GM12878 (cell line): ENCODE results near the gene TCERG1L.

ENCODE experiments used
- ATF3 ChIP-seq: IDR thresholded peaks from 2 replicates; pipeline ENCODE4 v1.6.1; 2011; ENCODE audit warnings: low read depth, mild to moderate bottlenecking, low read length, moderate library complexity, borderline replicate concordance; ENCODE audit errors: extremely low read depth
- CEBPB ChIP-seq, 2 experiments: fragments of 150-350 bp in 1 of 2; IDR thresholded peaks; 2 replicates each; pipeline ENCODE4 v1.6.1; 2012 to 2014; ENCODE audit warnings: low read depth in 2 of 2, low read length in 2 of 2, borderline replicate concordance in 1 of 2, inconsistent platforms in 1 of 2
- CTCF ChIP-seq, 3 experiments: IDR thresholded peaks in 2 of 3; conservative IDR thresholded peaks in 1 of 3; 2 replicates each; pipeline ENCODE4 v1.5.1; 2011; ENCODE audit warnings: low read depth in 3 of 3, low read length in 3 of 3, mild to moderate bottlenecking in 3 of 3, control low read depth in 2 of 3, moderate library complexity in 2 of 3, inconsistent platforms in 1 of 3, mixed read lengths in 1 of 3; ENCODE audit not compliant: control insufficient read depth in 2 of 3, insufficient read depth in 1 of 3; ENCODE audit errors: extremely low read depth in 1 of 3
- CUX1 ChIP-seq: IDR thresholded peaks from 2 replicates; pipeline ENCODE4 v1.6.1; 2012; ENCODE audit warnings: improper control_type of control experiment, low read depth, low read length; ENCODE audit not compliant: insufficient replicate concordance
- EZH2 ChIP-seq: IDR thresholded peaks from 2 replicates; pipeline ENCODE4 v1.6.1; 2012; ENCODE audit warnings: low read depth, mild to moderate bottlenecking, control low read depth, inconsistent platforms, low read length, borderline replicate concordance; ENCODE audit not compliant: control insufficient read depth
- POLR2A ChIP-seq: IDR thresholded peaks from 2 replicates; pipeline ENCODE4 v1.6.1; 2011; ENCODE audit warnings: low read depth, mild to moderate bottlenecking, low read length
- SUPT20H ChIP-seq: IDR thresholded peaks from 2 replicates; pipeline ENCODE4 v1.6.1; 2011; ENCODE audit warnings: low read depth, mild to moderate bottlenecking, low read length, moderate library complexity, borderline replicate concordance; ENCODE audit not compliant: control insufficient read depth
- TAF1 ChIP-seq: IDR thresholded peaks from 2 replicates; pipeline ENCODE4 v1.6.1; 2011; ENCODE audit warnings: mild to moderate bottlenecking, low read depth, low read length, borderline replicate concordance
- TCF3 ChIP-seq: IDR thresholded peaks from 2 replicates; pipeline ENCODE4 v1.6.1; 2012; ENCODE audit warnings: low read depth, mild to moderate bottlenecking, low read length, borderline replicate concordance; ENCODE audit not compliant: insufficient read depth

- TF ChIP-seq CTCF (IDR thresholded peaks at IDR 0.05 in 2 of 3, conservative IDR thresholded peaks at IDR 0.05 in 1 of 3; ENCODE audit: control insufficient read depth in 2 of 3, extremely low read depth in 1 of 3, insufficient read depth in 1 of 3, low read depth in 3 of 3, low read length in 3 of 3) (no peak), POLR2A (no peak), ATF3 (no peak), TAF1 (no peak), CUX1 (no peak), EZH2 (no peak), CEBPB (IDR thresholded peaks at IDR 0.05; ENCODE audit: borderline replicate concordance in 1 of 2, low read depth in 2 of 2, low read length in 2 of 2) (no peak), SUPT20H (no peak), TCF3 (no peak)
Measured at GRCh38 chr10:131121511-131122035, 189.9 kb downstream of the TCERG1L start.
